Fibroblast of skin of back (primary cell): ENCODE results near the gene CEP41.
A peak's percentile ranks its signal among the peaks of the same experiment; 100 is the strongest.
"Not testable (repeated sequence)": the region's sequence is repeated elsewhere in the genome, so short reads cannot be mapped to it uniquely, and the experiment has no call there.

Experiments used
- DNase-seq: peaks from one replicate; pipeline ENCODE4 v3.0.0-alpha.2; 2013

The CEP41 gene

GRCh38 chr7:130386876-130387275 lies 53.9 kb downstream of the CEP41 start:
- DNase-seq: no peak

GRCh38 chr7:130385600-130386066 lies 55.2 kb downstream of the CEP41 start:
- DNase-seq: no peak

GRCh38 chr7:130384841-130385599 lies 55.8 kb downstream of the CEP41 start:
- DNase-seq: no peak

GRCh38 chr7:130384371-130384801 lies 56.4 kb downstream of the CEP41 start:
- no peak for DNase-seq

- no peak for DNase-seq
Observed at GRCh38 chr7:130383187-130383980, 57.4 kb downstream of the CEP41 start.

GRCh38 chr7:130381468-130382312 lies 59.1 kb downstream of the CEP41 start:
- no peak for DNase-seq

GRCh38 chr7:130380861-130381455 lies 59.9 kb downstream of the CEP41 start:
- no peak for DNase-seq

- DNase-seq: no peak
Observed at GRCh38 chr7:130379921-130380860, 60.6 kb downstream of the CEP41 start, which contains the start of gene CPA1. TSS of gene CPA1 (plus strand) at chr7:130380494. CDS start at chr7:130380521, 27 bp downstream.

GRCh38 chr7:130379532-130379920 lies 61.3 kb downstream of the CEP41 start:
- no peak for DNase-seq

GRCh38 chr7:130379019-130379418 lies 61.8 kb downstream of the CEP41 start:
- no peak for DNase-seq

- DNase-seq: peak; percentile 27
Observed at GRCh38 chr7:130377178-130377577, 63.6 kb downstream of the CEP41 start.

- not testable (repeated sequence) for DNase-seq
Observed at GRCh38 chr7:130376461-130376860, 64.4 kb downstream of the CEP41 start.

GRCh38 chr7:130374507-130374906 lies 66.3 kb downstream of the CEP41 start:
- no peak for DNase-seq

- DNase-seq: no peak
Observed at GRCh38 chr7:130372402-130373165, 68.2 kb downstream of the CEP41 start.

- DNase-seq: no peak
Observed at GRCh38 chr7:130371046-130371445, 69.8 kb downstream of the CEP41 start.

- DNase-seq: peak; percentile 59
Observed at GRCh38 chr7:130369831-130370550, 70.8 kb downstream of the CEP41 start.

- peak; percentile 85 for DNase-seq
Observed at GRCh38 chr7:130369110-130369711, 71.6 kb downstream of the CEP41 start.

GRCh38 chr7:130367836-130368746 lies 72.7 kb downstream of the CEP41 start:
- no peak for DNase-seq
